ENCODE data around the gene DGKZ.

The DGKZ gene

DNA sequence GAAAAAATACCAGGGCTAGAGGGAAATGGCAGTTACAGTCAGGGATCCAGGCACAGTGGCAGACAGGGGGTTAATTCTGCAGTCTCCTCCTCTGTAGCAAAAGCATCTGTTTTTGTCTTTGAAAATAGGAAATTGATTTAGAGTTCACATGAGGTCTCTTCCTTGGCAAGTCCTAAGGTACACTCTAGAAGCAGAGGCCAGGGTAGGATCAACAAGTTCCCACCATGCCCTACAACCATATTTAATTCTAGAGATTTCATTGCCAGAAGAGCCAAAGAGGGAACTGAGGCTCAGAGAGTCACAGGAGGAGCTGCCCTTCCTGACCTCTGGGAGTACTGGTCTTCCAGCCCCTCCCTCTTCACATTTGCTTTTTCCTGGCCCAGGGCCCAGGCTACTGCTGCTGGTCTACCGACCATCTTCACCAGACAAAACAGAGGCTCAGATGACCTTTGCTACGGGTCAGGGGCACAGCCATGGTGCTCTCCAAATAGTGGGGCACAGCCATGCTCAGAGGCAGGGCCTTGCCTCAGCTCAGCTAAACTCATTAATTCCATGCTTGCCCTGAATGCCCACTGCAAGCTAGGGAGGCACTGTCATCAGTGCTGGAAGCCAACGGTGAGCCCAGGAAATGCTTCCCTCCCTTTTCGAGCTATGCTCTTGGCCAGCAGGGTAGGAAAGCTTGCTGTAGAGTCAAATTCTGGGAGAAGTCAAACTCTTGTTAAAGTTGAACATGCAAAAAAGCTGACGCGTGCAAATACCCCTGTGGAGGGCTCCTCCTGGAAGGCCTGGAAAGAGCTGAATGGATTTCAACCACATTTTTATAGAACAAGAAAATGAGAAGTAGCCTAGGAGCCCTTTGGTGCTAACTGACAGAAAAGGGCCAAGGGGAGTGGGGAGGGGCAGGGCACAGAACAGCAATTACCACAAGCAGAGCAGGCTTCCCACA is 56.0 kb downstream of the DGKZ start:
- no peak for DNase-seq (ENCODE audit: low read depth)

DNA sequence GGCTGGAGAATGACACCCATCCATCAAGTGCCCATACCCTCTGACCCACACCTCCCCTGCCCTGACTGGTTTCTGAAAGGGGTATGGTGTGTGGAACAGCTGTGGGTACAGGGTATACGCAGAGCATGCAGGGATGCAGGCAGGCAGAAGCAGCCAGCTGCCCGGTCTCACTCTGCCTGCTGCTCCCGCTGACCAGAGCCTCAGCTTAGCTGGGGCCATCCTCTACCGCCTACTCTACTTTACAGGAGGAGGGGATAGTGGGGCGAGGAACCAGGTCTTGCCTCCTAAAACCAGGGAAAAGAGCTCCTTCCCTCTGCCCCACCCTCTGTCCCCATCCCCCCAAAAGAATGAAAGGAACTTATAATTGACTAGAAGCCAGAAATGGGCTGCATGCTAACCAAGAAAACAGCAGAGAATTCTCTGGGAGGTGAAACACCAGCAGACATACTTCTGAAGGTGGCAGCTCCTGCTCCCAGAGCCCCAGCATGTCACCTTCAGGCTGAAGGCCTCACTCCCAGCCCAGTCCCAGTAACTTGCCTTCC is 57.3 kb downstream of the DGKZ start:
- DNase-seq (ENCODE audit: low read depth), result no peak

DNA sequence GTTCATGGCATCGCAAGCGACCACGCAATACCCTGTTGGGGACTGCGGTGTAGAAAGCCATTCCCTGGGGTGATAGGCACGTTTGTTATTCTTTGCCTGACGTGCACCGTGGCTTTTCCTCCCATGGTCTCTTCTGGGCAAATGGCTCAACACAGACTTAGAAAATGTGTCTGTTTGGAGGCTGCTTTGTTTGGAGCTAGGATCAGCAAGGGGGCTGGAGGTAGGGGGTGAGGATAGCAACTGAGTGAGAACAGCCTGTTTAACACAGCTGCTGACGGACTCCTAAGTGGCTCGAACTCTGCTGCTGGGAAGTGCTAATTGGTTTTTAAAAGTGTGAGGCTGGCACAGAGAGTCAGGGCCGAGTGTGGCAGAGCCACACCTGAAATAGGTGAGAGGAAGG is 60.4 kb downstream of the DGKZ start:
- no peak for DNase-seq (ENCODE audit: low read depth)

DNA sequence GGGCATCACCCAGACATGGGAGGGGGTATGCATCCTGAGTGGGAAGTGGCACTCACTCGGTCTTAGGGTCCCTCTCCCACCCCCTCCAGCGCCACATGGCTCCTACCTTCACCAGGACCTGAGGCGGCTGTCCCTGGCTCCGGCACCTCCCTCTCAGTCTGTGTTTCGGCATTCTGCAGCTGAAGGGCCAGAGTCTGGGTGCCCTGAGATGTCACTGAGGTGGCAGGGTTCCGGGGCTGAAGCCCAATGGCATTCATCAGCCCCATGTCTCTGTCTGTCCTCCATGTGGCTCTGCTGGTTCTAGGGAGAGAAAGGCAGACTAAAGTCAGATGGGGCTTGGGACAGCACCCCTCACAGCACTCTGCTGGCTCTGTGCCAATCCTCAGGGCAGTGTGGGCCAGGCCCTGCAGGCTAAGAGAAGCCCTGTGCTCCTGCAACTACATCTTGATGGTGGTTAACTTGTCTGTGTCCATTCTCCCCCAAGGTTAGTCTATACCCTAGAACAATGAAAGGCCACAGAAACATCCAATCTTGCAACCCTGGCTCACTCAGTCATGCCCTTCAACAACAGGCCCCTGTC is 61.2 kb downstream of the DGKZ start:
- no peak for DNase-seq (ENCODE audit: low read depth)

DNA sequence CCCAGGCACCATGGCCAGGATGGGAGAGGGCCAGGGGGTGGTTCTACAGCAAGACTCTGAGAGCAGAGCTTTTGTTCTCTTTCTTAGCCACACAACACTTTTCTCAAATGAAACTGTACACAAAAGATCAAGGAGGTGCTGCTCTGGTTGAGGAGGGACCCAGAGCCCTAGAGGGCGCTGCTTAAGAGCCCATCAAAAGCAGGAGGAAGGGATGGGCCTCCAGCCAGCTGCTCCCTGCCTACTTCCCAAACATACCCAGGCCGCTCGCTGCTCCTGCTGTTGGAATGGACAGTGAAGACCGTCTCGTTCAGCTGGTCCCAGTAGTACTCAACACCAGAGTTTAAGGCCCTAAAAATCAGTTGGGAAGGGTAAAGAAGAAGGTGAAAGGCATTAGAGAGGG is 62.8 kb downstream of the DGKZ start:
- no peak for DNase-seq (ENCODE audit: low read depth)

DNA sequence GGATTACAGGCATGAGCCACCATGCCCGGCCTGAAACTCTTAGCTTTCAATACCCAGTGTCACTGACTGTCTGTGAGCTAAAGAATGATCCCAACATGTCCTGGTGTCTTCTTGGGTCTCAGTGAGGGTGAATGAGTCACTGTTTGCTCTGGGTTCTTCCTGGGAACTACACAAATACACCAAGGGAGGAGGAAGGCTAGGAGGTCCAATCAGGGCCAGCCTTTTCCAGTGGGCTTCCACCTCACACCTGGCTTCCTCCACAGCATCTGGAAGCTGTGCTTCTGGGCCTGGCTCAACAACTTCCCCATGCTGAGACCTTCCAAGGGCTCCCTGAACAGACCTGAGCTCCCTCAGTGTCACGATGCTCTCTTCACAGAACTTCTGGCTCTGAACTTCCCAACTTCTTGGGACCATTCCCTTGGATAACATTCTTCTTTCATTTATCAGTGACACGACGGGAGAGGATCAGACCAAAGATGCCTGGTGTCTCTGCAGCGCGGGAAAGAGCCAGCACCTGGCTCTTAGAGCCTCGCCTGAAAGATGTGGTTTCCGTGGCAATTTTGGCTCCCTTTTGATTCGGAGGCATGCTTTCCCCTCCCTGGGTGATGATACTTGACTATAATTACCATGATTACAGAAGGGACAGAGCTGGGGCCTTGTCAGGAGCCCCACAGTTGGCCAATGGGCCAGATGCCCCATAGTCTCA is 66.7 kb downstream of the DGKZ start:
- DNase-seq (ENCODE audit: low read depth), result no peak

DNA sequence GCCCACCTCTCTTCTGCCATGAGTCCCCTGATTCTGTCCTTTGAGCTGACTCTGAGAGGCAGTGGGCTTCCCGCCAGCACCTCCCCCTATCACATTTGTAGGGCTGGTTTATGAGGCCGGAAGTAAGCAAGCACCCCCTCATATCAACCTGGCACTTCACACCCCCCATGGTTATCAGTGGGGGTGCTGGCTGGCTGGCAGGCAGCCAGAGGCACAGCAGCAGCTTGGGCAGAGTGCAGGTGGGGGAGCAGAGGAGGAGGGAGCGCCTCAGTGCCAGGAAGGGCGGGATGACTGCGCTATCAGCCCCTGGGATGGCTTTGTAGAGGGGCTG is 67.2 kb downstream of the DGKZ start:
- DNase-seq (ENCODE audit: low read depth), result no peak

DNA sequence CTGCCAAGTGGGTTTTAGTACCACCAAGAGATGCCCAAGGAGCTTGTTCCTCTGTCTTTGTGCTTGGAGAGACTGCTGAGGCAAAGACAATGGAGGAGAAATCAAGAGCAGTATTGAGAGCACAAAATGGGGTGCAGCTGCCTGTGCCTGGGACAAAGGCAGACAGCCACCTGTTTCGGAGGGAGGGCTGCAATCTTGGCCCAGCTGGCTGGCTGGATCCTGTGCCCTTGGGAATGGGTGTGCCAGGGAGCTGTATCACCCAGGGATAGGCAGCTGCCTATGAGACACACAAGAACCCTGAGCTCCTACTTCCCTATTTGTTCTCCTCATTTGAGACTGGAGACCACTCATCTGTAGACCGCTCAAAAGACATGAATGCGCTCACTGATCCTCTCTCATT is 67.6 kb downstream of the DGKZ start:
- no peak for DNase-seq (ENCODE audit: low read depth)

DNA sequence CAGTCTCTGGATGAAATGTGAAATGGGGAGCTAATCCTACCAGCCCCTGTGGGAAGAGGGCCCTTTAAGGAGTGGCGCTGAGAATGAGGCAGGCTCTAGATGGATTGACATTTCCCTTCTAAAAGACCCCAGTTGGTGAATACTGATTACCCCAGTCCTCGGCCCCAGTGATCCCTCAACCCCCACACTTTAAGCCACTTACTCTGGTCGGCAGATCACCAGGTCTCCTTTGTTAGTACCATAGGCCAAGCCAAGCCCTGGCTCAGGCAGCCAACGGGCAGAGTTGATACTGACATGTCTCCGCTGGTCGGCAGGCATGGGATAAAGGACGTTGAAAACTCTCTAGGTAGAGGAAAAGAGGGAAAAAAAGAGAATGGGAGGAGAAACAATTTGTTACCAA is 70.4 kb downstream of the DGKZ start:
- DNase-seq (ENCODE audit: low read depth), result no peak

DNA sequence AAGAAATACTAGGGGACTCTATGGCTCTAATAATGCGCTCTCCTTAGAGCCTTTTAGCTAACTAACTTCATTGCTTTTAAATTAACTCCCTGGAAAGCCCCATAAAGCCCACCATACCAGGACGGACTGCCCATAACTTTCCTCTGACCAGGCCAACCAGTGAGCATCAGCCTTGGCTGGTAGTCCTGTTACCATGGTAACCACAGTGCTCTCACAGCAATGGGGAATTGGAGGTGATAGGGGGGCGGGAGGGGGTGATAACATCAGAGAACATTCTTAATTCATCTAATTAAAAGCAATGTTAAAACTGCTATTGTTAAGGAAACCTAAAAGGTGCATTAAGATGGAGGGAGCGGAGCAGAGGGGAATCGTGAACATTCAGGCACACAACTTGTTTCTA is 71.5 kb downstream of the DGKZ start:
- DNase-seq (ENCODE audit: low read depth), result no peak

DNA sequence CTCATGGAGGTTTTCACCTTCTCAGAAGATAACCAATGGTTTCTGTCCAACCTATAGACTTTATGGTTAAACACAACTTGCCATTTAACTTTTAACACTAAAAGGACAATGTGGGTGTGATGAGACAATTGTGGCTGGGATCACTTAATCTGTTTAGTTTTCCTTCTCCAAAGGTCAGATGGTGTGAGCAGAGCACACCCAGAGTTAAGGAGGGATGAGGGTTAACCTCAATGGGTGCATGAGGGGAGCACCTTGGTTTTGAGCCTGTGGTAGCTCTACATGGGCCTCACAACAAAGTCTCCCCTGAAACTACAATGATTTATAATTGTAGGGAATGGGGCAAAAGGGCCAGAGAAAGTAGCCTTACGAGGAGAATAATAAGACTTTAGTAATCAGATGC is 73.2 kb downstream of the DGKZ start:
- no peak for DNase-seq (ENCODE audit: low read depth)

DNA sequence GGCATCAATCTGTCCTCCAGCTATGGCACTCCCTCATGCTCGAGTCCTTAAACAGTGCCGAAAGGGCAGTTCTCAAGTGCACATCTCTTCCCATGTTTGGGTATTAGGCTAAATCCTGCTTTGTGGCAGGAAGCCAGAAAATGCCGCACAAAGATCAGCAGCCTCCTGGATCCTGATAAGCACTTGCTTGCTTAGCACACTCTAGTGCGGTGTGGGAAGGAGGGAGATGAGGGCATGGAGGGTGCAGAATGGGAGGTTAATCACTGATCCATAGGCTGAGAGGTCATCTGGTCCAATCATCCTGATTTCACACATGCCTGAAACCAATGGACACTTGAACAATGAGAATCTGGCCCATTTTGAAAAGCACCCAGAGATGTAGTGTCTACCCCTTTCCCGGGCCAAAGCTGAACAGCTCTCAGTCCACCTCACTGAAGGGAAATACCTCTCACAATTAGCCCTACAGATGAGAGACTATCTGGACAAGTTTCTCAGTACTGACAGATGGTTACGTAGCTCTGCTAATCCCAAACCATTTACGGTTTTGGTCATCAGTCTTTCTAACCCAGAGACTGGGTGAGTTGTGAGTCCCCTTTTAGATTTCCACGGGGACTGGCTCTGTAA is 74.1 kb downstream of the DGKZ start:
- DNase-seq (ENCODE audit: low read depth), result no peak

DNA sequence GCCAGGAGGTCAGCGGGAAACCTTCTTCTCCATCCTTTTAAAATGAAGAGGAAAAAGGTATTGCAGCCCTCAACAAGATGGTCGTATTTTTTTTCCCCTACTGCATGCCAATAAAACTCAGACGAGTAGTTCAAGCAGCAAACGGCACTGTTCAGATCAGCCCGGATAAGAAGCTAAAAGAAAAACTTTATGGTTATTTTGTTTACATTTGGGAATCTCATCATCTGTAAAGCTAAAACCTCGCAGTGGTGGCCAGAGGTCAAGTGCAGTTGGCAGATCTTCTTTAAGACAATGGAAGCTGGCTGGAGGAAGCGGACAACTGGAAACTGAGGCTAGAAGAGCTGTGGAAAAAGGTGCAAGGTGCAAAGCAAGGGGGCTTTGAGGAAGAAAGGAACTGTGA is 75.3 kb downstream of the DGKZ start:
- no peak for DNase-seq (ENCODE audit: low read depth)

DNA sequence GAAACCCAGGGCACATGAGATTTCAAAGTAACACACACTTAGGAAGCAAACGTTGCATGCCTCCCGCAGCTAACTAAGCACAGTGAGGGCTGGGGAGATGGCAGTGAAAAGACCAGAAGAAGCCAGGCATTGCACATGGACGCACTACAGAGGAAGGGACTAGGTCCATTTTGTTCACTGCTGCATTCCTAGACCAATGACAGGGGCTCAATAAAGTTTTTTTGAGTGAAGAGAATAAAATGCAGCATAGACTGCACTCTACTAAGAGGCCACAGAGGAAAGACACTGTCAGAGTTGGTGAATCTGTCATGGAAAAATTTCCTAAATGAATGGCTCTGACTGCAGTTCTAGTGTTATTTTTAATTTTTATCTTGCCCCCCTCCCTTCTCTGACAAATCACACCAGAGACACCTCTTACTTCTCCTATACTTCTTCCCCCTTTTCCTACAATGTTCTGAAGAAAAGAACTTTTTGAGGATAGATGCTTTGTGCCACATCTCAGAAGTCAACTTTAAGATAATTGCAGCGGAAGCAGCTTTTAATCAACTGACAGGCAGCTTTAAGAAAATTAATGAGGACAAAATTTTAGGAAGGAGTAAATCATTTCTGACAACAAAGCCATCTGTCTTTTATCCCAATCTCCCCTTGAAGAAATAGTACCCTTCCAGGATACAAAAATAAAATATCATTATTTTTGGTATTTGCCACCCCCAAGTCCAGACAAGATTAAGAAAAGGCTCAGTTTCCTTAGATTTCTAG is 79.1 kb downstream of the DGKZ start:
- DNase-seq (ENCODE audit: low read depth), result no peak

DNA sequence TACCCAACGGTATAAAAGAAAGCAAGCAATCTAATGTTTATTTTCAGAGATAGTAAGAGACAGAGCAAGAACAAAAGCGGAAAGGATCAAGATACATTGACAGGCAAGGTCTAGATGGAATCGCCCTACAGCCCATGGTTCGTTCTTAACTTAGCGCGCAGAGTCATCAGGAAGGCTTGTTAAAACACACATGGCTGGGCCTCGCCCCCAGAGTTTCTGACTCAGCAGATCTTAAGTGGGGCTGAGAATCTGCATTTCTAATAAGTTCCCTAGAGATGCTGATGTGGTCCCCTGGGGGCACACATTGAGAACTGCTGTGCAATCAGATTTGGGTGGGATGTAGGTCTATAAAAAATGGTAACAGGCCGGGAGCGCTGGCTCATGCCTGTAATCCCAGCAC is 80.1 kb downstream of the DGKZ start:
- no peak for DNase-seq (ENCODE audit: low read depth)

DNA sequence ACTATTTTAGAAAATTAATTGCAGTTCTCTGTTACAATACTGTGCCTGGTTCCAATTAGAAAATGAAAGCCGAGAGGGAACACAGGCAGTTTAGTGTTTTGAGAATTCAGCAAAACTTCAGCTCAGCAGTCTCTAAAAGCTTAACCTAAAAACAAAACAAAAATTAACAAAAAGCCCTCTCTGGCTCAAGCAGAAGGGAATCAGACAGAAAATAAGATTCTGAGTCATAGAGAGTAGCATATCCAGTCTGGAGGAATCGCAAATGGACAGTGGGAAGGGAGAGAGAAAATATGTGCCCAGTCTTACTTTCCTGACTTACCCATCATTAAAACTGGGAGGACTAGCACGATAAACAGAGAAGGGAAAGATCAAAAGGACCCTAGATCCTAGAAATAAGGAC is 82.5 kb downstream of the DGKZ start:
- DNase-seq (ENCODE audit: low read depth), result no peak

Measured in activated T-cell treated with anti-CD3 and anti-CD28 coated beads for 24 hours (primary cell).